Activated CD4-positive, alpha-beta T cell treated with anti-CD3 and anti-CD28 coated beads for 4 hours (primary cell): ENCODE data around the gene PRR33.

Experiments
- DNase-seq, 2 donors: peaks; one replicate each; pipeline ENCODE4 v3.0.0-alpha.2; 2020

Gene PRR33

DNA sequence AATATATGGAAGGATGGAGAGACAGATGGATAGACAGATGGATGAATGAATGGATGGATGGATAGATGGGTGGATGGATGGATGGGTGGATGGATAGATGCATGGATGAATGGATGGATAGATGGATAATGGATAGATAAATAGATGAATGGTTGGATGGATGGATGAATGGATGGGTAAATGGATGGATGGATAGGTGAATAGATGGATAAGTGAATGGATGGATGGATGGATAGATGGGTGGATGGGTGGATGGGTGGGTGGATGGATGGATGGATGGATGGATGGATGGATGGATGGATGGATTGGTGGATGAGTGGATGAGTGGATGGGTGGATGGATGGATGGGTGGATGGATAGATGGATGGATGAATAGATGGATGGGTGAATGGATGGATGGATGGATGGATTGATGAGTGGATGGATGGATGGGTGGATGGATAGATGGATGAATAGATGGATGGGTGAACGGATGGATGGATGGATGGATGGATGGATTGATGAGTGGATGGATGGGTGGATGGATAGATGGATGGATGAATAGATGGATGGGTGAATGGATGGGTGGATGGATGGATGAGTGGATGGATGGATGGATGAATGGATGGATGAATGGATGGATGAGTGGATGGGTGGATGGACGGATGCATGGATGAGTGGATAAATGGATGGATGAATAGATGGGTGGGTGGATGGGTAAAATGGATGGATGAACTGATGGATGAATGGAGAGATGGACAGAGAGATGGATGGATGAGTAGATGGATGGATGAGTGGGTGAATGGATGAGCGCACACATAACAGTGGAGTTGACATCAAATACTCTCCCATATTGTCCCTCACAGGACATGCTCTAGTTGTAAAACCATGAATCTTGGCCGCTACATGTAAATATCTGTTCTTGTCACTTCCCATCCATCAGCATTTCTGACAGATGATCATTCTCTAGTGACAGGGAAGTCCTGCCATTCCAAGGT is 30.0 kb downstream of the PRR33 start:
- DNase-seq, result no peak

DNA sequence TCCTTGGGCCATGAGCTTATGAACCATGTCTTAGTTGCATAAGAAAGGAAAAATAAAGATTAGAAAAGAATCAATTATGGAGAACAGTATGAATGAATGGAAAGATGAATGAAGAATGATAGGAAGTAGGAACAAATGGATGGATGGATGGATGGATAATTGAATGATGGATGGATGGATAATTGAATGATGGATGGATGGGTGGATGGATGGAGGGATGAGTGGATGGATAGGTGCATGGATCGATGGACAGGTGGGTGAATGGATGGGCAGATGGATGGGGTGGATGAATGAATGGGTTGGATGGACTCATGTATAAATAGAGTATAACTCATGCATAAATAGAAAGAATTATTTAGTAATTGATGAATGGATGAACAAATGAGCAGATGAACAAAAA is 31.6 kb downstream of the PRR33 start:
- no peak for DNase-seq

DNA sequence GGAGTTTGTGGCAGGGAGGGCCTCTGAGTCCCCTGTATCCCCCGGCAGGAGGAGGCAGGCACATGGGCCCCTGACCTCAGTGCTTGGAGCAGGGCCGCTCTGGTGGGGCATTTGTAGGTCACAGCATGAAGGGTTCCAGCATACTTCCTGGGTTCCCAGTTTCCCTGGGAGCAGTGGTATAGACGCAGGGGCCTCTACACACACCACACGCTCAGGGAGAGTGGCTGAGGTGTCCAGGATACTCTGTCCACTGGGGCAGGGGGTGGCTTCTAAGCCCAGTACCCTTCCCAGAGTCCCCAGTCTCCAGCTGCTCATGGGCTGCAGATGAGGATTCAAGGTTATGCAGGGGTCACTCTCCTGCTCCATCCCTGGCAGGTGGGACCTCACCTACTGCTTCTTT is 32.7 kb downstream of the PRR33 start:
- DNase-seq, result no peak

DNA sequence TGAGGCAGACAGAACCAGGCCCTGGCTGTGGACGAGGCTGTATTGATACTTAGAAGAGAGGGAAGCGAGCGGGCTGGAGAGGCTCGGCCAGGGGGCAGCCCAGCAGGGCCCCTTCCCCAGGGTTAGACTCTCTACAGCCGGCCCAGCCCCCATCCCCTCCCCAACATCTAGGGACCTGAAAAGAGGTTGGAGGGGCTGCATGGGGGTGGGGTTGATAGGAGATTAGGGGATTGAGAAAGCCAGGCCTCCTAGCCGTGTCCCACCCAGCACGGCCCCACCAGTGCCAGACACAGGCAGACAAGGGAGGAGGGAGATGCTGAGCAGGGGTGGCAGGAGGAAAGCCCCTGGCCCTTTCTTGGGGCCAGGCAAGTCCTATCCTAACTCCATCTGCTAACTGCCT is 33.1 kb downstream of the PRR33 start:
- no peak for DNase-seq

DNA sequence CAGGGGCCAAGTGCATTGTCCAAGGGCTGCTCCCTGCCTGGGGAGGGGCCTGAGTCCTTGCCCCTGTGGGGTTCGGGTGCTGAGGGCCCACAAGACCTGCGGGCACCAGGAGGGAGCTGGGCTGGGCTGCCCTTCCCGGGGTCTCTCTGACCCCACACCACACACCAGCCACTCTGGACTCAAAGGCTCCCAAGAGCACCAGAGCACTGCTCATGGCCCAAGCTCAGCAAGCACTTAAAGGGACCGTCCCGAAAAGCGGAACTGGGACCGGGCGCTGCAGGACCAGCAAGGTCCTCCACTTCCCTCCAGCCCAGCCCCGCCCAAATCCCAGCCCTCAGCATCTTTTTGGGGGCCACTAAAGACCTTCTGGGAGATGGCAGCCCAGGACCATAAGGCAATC is 33.5 kb downstream of the PRR33 start:
- DNase-seq, result no peak

DNA sequence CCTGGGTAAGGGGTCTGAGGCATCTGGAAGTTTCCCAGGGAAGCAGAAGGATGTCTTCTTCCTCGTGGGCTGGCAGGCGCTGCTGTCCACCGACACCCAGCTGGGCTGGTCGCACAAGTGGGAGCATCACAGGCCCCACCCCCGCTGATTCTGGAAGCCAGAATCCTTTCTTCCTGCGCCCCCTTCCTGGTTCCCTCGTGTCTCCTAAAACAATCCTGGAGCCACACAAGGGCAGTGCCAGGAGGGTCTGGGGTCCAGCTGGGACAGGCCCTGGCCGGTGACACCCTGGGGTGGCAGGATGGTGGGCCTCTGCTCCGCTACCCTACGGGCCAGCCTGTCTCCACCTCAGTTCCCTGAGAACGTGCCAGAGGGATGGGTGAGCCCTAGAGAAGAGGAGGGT is 34.6 kb downstream of the PRR33 start:
- DNase-seq, result no peak

DNA sequence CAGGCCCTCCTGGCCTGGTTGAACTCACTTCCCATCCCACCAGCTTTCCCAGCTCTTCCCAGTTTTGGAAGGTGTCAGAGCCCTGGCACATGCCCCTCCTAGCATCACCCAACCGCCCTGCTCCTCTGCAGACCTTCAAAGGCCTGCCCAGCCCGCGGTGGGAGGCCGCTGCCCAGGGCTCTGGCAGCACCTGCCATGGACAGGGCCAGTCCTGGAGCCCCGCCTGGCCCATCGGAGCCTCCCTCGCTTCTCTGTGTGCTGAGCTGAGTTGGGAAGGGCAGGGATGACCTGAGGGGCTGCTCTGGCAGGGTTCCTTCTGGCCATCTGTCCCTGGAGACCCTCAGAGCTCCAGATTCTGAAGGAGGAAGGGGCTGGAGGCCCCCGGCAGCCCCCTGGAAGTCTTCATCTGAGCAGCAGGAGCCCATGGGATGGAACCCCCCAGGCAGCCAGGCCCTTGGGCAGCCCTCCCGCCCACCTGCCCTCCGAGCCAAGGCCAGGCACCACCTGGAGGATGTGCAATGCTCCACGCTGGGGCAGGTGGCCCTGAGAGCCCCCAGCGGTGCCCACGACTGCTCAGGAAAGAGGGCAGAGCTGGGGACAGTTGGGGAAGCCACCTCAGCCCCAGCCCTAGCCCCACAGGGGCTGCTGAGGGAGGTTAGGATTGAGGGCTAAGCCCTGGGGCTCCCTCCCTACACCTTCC is 35.2 kb downstream of the PRR33 start:
- DNase-seq, result no peak

DNA sequence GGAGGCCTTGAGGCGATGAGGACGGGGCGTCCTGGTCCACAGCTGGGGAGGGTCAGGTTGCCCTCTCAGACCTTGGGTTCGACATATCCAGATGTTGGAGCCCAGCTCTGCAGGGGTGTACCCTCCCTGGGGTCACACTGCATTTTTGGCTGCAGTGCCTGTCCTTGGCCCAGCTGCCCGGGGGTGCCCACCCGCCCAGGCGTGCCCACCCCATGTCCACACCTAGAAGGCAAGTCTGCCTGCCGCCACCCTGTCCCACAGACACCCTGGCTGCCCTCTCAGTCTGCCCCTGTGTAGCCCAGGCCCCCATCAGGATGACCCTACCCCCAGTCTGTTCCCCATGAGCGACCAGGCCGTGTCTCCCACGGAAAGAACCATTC is 35.8 kb downstream of the PRR33 start:
- DNase-seq, result no peak

DNA sequence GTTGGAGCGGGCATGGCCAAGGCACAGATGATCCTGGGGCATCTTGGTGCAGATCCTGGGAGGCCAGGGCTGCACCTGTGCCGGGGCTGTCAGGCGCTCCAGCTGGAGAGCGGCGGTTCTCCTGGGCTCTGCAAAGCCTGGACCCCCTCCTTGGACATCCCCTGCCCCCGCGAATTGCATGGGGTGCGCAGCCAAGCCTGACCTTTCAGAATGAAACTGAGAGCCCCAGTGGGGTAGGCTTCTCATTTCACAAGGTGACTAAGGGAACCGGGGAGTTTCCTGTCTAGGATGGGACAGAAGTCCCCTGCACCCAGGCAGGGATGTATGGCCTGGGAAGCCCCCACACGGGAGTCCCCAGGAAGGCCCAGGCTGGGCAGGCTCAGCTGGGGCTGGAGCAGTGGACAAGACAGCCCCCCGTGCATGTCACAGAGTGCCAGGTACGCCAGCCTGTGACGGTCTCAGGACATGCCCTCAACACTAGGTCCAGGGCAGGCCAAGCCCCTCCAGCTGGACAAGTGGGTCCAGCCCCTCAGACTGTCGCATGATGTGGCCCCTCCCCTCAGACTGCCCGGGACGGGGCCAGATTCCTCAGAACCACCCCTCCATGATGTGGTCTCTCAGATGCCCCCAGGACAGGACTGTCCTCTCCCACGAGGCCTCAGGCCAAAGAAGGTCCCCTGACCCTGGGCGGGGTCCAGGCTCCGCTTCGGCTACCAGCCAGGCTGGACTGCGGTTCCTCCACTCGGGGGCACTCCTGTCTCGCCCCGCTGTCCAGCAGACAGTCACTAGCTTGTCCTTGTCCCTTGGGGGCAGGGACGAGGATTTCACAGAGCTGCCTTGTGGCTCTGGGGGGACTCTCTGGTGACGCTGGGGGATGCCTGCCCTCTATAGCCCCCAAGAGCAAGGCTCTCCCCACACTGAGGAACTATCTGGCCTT is 36.5 kb downstream of the PRR33 start:
- DNase-seq, result no peak

DNA sequence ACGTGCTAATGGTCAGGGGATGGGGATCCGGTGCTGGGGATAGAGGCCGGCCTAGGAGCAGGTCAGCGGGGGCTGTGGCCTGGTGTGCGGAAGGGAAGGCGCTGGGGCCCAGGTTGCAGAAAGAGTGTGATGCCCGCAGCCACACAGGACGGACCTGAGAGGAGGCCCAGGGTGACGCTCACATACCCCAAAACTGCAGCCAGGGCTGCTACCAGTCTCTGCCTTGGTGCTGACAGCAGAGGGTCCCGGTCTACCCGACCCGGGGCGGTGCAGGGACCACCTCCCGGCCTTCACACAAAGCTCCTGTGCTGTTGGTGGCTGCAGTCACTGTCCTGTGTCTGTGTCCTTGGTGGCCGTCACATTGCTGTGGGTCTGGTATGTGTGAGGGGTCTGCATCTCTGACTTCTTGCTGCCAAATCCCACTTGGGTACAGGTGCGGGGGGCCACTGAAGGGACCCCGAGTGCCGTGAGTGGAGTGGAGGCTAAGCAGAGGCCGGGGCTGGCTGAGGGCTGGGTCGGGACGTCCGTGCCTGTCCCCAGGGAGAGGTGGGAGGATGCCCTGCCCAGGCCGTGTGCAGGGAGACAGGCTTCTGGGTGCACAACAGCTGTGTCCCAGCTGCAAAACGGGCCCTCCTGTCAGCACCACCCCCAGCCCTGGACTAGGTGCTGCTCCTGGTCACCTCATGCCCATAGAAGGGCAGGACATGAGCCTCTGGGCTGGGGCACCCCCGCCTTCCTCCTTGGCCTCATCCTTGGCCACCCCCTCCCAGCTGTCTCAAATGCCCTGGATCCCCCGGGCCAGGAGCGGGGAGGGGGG is 37.4 kb downstream of the PRR33 start:
- DNase-seq, result no peak

DNA sequence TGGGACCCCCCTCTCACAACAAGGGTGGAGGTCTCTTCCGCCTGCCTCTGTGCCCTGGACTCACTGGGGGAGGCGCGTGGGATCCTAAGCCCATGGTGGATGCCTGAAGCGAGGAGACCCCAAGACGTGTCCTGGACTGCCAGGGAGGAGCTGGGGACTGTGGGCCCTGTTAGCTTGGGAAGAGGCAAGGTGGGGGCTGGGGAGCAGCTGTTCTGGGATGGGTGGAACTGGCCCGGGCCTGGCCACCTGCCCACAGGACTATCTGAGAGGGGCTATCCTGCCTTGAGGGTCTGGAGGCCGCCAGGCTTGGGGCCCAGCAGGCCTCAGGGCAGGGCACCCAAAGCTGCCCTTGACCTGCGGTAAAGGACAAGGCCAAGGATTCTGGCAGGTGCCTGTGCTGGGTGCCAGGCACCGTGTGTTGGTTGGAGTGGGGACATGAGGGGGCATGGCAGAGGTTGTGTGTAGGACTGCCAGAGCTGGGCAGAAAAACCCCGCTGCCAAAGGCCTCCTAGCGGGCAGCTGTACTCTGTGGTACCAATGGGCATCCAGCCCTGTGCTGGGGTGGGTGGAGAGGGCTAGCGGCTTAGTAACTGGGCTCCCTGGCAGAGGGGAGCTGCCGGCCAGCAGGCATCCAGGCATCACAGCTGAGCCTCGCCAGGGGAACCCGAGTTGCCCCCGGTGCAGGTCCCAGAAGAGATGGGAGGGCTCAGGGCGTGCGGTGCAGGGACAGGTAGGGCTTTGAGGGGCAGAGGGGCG is 38.1 kb downstream of the PRR33 start:
- DNase-seq, result no peak

DNA sequence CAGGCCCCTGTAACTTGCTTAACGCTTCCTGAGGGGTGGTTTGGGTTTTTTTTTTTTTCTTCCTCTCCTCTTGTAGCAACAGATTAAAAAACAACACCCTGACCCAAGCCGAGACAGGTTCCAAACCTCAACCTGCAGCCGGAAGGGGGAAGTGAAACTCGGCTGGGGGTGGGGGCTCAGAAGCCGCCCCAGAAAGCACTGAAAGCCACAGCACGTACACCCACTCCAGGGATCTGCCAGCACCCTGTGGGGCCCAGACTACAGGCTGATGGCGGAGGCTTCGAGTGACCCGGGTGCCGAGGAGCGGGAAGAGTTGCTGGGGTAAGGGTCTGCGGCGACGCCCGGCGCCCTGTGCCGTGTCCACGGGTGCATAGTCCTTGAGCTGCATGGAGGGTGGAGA is 38.8 kb downstream of the PRR33 start, which contains the start of gene LSP1:
TSS of gene LSP1 (plus strand) at position 208 of the 400 bp plus-strand sequence. CDS start at position 269, 61 bp downstream.
- DNase-seq, result peak; percentile 68 to 77

DNA sequence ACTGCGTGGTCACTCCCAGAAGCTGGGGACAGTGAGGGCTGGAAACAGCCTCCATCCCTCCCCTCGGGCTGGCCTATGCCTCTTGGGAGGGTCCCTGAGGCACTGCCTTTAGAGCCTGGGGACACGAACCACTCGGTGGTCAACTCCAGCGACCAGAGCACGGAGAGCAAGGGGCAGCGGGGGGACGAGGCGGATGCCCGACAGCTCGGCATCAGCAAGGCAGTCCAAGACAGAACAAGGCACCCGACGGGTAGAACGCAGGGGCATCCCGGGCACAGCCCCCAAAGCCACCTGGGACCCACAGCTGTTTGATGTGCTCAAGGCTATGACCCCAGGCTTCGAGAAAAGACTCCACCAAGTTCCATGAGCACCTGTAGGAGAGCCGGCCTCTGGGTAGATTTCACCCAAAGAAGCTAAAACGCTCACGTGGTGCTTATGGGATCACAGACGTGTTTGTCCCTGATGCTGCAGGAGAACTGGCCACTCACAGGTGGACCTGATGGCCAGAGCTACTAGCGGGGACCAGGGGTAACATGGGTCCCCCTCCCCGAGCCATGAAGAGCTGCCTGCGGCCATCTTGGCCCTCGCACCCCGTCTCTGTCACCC is 39.3 kb downstream of the PRR33 start:
- DNase-seq, result no peak

DNA sequence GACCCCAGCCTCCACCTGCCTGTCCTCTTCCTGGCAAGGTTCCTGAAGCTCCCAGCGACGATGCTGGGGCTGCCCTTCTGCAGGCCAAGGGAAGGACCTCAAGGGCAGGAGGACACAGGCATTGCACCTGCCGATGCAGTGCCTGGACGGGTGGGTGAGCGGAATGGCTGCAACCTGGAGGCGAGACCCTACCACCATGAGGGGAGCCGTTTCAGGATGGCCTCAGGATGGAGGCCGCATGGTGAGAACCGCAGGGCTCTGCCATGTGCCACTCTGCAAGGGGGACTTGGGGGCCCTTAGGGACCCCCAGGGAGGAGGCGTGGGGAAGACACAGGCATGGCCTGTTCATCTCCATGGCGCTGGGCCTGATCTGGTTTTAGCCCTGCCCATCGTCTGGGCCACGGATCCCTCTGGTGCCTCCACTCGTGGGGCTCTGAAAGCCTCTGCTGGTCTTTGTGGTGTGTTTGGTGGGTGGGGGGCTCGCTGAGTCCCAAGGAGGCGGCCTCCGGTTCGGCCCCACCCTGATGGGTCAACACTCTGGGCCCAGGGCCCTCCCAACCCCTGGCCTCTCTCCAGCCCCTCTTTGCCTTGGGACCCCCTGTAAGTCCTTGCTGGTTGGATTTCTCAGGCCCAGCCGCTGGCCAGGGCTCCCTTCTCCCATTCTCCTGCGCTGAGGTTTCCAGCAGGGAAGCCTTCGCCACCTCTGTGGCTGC is 40.1 kb downstream of the PRR33 start:
- DNase-seq, result no peak

DNA sequence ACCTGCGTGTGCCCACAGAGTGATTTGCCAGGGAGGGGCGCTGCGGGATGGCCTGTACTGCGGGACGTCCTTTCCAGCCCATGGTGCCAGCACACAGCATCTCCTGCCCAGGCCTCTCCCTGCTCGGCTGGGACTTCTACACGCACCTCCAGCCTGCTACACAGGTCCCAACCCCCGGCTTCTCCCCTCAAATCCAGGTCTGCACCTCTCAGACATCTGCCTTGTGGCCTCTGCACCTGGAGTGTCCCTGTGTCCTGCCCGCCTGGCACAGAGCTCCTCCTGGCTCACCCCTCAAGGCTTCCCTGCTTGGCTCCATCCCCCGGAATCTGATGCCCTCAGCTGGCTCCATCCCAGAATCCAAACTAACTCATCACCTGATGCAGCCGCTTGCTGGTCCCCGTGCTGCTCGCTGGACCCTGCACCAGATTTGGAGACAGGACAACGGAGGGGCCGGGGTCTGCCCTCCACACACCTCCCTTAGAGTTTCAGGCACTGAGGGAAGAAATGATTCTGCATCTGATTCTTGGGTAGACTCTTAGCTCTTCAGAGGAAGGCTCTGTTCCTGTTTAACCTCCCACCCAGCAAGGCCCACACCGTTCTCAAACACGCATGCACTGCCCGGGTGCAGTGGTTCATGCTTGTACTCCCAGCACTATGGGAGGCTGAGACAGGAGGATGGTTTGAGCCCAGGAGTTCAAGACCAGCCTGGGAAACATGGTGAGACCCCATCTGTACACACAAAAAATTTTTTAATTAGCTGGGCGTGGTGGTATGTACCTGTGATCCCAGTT is 42.9 kb downstream of the PRR33 start:
- no peak for DNase-seq

DNA sequence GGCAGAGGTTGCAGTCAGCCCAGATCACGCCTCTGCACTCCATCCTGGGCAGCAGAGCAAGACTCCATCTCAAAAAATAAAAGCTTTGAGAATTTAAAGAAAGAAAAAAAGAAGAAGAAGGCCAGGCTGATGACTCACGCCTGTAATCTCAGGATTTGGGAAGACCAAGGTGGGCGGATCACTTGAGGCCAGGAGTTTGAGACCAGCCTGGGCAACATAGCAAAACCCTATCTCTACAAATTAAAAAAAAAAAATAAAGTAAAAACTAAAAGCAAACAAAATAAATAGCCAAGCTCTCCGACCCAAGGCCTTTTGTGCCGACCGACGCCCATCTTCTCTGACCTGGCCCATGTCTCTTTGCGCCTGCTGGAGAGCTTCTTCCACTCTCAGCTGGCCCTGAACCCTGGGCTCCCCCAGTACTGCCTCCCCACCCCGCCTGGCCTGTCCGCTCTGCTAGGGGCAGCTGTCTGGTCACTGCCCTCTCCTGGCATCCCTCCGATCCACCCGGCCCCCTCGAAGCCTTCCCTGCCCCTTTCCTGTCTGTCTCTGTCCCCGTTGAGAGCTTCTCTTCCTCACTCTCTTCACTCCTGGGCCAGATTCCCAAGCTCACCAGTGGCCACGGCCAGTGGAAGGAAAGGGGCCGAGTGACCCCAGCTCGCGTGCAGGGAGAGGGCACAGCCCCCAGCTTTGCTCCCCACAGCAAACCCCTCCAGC is 43.6 kb downstream of the PRR33 start:
- no peak for DNase-seq

DNA sequence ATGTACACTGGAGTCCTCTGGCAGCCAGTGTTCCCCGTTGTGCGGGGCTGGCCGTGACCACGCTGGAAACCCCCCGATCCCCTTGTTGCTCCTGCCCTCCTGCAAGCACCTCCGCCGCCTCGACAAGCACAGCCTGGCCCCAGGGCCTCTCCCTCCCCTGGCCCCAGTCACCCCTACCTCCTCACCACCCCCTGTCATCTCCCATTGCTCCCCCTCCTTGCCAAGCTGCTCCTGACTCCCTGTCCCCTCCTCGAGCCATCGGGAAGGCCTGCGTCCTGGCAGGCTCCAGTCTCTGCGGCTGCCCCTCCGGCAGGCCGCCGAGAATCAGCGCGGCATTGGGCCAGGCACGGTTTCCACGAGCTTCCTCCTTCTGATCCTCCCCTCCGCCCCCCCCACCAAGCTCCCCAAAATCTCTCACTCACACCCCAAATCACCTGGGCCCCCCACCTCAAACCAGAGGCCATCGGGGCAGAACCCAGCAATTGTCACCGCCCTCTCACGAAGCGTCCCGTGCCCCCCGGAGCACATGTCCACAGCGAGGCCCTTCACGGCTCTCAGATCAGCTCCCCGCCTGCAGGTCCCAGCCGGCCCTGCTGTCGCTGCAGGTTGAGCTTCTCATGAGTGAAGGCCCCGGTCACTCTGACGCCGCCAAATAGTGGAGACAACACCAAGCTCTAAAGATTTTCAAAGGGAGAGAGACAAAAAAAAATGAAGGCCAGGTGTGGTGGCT is 44.5 kb downstream of the PRR33 start:
- no peak for DNase-seq

DNA sequence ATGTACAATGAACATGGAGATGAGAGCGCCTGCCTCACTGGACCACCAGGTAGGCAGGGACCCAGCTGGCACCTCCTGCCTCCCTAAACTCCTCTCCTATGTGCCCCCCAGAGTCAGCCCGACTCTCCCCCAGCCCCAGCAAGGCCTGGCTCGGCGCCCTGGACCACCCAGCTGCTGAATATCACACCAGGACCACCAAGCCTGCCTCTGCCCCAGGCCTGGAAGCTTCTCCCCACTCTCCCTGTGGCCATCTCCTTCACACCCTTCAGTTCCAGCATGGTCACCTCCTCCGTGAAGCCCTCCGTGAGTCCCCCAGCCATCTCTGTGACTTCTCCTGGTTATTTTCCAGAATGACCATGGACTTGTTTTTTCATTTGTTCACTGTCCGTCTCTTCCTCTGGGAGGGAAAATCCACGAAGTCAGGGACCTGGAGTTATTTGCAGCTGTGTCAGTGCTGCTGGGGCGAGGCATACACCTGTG is 45.2 kb downstream of the PRR33 start:
- DNase-seq, result no peak
